ENCODE measurements around the gene LRP1-AS. TPM values are rescaled to one million over a fixed set of nuclear protein-coding genes. Genes with fewer than 3 reads are reported as not detected.

LRP1-AS gene
- total RNA-seq, 1 donor from 2014 or later, result not detected

DNA sequence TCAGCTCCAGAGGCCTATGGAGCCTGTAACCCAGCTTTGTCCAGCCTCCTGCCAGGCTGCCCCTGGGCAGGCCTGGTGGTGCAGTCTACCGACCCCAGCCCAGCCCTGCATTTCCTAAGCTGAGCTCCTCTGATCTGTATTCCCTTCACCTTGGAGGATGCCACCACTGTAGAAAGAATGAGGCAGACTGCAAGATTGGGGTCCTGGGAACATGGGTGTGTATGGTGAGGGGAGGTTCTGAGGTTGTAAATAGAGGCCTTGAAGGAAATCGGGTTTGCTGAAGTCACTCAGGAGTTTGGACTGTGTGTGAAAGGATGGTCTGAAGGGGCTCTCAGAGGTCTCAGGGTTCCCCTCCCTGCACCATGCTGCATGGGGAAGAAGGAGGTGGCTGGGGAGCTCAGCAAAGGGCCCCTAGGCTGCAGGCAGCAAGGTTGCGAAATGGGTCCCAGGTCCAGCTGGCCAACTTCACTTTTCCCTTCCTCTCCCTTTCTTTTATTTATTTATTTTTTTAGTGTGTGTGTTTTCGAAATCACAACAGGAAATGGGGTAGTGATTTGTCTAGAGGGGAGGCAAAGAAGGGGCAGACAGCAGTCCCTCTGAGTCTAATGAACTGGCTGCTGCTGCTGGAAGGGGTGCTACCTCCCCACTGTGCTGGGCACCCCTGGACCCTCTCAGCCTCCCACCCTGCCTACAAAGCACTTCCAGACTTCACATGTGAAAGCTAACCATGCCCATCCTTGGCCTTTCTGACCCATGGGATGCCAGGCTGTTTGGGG, 1.2 kb upstream of the LRP1-AS start:
- DNase-seq (ENCODE audit: low spot score), result no peak
- intact Hi-C loops (cut with DNase I), result no loop called here

- intact Hi-C loops (cut with DNase I), result no loop called here
- DNase-seq (ENCODE audit: low spot score), result no peak
These were observed 1.3 kb downstream of the LRP1-AS start for GRCh38 chr12:57146092-57146491.

DNA sequence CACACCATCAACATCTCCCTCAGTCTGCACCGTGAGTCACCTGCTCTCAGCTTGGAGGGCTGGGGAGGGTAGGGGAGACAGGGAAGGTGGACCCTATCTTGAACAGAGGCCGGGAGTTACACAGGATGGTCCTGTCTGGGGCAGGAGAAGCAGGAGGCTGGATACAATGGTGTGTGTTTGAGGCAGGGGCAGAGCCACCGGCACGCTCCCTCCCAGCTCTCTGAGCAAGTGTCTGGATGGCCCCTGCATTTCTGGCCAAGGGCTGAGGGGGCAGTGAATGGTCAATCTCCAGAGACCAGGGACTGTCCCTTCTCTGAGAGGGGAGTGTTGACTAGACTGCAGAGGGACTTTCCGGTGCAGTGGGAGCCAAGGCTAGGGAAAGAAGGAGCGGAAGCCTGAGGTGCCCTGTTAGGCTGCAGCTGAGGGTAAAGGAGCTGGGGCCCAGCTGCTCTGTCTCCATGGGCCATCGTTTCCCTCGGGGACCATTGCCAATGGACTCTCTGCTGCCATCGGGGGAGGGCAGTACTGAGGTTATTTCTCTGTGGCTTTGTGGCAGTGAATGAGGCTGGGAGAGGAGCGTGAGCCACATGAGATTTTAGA, 1.9 kb downstream of the LRP1-AS start:
- intact Hi-C loops (cut with DNase I), result no loop called here
- no peak for DNase-seq (ENCODE audit: low spot score)

DNA sequence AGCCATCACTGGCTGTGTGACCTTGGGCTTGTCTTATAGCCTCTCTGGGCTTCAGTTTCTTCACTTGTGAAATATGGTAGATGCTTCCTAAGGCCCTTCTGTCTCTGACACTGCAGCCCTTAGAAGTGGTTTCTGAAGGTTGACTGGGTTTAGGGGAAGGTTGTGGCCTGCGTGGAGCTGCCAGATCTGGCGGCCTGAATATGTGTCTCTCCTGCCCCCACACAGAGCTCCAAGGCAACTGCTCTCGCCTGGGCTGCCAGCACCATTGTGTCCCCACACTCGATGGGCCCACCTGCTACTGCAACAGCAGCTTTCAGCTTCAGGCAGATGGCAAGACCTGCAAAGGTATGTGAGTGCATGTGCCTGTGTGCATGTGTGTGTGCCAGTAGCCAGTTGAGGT, 4.0 kb downstream of the LRP1-AS start:
- intact Hi-C loops (cut with DNase I), result no loop called here
- DNase-seq (ENCODE audit: low spot score), result no peak

DNA sequence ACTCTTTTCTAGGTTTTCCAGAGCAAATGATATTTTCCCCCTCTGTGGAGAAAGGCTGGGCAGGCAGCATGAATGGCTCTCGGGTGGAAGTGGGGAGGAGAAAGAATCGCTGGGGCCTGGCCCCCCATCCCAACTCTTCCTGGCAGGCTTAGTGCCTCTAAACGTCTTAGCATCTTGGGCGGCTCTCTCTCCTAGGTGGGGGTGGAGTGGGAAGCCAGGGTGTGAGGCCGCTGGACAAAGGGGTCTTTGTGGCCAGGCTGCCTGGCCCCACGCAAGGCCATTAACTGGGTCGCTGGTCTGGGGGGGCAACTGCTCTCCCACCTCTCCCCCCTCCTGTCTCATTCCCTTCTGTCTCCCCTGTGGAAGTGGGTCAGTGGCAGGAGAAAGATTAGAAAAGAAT, 4.7 kb downstream of the LRP1-AS start:
- intact Hi-C loops (cut with DNase I), result no loop called here

DNA sequence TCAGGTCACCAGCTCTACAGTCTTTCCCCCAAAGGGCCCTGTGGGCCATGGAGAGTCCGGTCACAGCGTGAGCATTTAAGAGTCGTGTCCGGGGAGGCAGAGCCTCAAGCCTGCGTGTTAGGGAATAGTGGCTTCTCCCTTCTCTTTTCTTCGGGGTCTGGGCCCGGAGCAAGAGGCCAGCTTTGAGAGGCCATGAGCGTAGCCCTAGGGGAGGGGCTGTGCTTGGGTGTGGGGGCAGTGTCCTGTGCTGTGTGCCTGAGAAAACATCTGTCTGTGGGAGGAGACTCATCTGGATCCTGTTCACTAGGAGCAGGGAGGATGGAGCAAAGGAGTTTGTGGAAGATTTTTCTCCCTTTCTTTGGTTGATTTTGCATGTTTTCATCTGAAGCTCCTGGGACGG, 5.3 kb downstream of the LRP1-AS start:
- no peak for DNase-seq (ENCODE audit: low spot score)
- intact Hi-C loops (cut with DNase I), result no loop called here

More for the DNA sequence above, 4.7 kb downstream of the LRP1-AS start:
- no peak for DNase-seq (ENCODE audit: low spot score)

DNA sequence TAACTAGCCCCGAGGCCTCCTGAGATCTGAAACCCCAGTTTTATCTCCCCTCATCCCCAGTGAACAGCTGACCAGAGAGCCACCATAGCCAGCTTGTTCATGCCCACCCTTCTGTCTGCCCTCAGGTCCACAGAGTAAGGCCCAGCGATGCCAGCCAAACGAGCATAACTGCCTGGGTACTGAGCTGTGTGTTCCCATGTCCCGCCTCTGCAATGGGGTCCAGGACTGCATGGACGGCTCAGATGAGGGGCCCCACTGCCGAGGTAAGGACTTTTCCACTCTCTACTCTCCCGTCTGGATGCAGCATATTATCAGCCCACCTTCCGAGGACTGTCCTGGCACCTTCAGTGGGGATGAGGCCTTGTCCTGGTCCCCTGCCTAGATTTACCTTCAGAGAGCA, 6.2 kb downstream of the LRP1-AS start:
- DNase-seq (ENCODE audit: low spot score), result no peak
- intact Hi-C loops (cut with DNase I), result no loop called here

GRCh38 chr12:57139796-57140649, 7.4 kb downstream of the LRP1-AS start:
- DNase-seq (ENCODE audit: low spot score), result no peak
- intact Hi-C loops (cut with DNase I), result no loop called here

GRCh38 chr12:57138526-57139272, 8.7 kb downstream of the LRP1-AS start:
- intact Hi-C loops (cut with DNase I), result no loop called here

DNA sequence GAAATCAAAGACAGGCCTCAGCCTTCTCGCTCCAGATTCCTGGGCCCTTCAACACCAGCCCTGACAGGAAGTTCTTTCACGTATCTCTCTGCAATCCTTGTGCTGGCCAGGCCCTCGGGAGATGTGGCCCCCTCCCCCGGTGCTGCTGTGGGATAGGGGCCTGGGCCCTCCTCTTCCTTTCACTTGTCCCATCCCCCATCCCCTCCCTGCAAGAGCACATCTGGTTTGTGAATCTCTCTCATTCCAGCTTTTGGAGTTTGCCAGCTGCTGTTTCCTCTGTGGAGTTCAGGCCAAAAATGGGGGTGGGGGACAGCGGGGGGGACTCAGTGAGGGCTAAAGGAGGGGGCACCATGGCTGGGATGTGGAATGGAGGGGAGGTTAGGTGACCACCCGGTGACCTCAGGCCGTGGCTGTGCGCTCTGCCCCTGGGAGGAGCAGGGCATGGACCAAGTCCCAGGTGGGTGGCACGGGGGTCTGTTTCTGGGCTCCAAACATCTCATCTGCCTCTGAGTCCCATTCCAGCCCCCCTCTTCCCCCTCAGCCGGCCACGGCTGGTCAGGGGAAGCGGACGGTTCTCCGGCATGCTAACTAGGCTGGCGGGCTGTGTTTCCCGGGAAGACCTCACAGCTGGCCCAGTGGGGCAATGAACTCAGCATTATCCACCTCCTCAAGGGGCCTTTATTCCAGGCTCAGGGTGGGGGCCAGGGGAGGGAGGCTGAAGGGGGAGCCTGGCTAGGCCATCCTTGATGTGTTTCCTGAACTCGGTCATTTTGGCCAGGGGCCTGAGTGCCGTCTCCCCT, 11.7 kb downstream of the LRP1-AS start:
- DNase-seq (ENCODE audit: low spot score), result no peak
- intact Hi-C loops (cut with DNase I), result no loop called here

More at GRCh38 chr12:57138526-57139272, 8.7 kb downstream of the LRP1-AS start:
- DNase-seq (ENCODE audit: low spot score), result peak; percentile 83

GRCh38 chr12:57134949-57135348, 12.5 kb downstream of the LRP1-AS start:
- no peak for DNase-seq (ENCODE audit: low spot score)
- intact Hi-C loops (cut with DNase I), result no loop called here

GRCh38 chr12:57133916-57134315, 13.5 kb downstream of the LRP1-AS start:
- intact Hi-C loops (cut with DNase I), result no loop called here
- no peak for DNase-seq (ENCODE audit: low spot score)

DNA sequence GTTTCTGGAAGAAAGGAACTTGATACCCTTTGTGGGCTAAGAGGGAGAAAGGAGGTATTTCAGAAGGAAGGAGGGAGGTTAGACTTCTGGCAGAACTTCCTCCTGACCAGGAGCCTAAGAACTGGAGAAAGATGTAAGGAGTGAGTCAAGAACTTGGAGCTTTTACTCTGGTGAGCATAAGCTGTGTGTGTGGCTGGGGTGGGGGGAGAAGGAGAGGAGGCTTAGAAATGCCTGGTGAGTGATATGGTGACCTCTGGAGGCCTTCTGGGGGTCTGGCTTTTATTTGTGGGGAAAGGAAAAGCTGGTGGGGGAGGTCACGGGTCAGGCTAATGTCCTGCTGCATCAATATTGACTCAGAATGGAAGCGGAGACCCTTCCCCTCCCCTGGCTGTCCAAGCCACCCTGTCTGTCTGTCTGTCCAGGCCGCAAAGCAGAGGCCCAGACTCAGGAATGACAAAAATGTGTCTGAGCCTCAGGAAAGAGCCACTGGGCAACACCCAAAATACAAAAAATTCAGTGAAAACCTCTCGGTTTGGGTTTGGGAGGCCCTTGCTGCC, 14.3 kb downstream of the LRP1-AS start:
- no peak for DNase-seq (ENCODE audit: low spot score)
- intact Hi-C loops (cut with DNase I), result no loop called here

- no peak for DNase-seq (ENCODE audit: low spot score)
- intact Hi-C loops (cut with DNase I), result no loop called here
These were observed 15.3 kb downstream of the LRP1-AS start for GRCh38 chr12:57131896-57132744.

DNA sequence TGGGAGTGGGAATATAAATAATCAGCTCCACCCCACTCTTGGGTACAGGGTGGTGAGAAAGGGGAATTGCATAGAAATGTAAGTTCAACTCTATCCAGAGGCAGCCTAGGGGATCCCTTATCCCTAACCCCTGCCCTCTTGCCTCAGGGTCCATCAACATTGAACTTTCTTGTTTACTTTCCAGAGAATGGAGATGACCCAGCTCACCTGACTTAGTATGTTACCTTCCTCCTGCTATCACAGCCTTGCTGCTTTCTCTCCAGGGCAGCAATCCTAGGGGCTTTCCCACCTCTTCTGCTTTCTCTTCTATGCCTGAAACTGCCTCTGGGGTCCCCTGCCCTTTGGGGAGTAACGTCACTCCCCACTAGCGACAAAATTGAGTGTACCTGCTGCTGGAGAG, 16.5 kb downstream of the LRP1-AS start:
- intact Hi-C loops (cut with DNase I), result no loop called here
- no peak for DNase-seq (ENCODE audit: low spot score)

- intact Hi-C loops (cut with DNase I), result no loop called here
- DNase-seq (ENCODE audit: low spot score), result no peak
These were observed 17.5 kb downstream of the LRP1-AS start for GRCh38 chr12:57129889-57130288.

DNA sequence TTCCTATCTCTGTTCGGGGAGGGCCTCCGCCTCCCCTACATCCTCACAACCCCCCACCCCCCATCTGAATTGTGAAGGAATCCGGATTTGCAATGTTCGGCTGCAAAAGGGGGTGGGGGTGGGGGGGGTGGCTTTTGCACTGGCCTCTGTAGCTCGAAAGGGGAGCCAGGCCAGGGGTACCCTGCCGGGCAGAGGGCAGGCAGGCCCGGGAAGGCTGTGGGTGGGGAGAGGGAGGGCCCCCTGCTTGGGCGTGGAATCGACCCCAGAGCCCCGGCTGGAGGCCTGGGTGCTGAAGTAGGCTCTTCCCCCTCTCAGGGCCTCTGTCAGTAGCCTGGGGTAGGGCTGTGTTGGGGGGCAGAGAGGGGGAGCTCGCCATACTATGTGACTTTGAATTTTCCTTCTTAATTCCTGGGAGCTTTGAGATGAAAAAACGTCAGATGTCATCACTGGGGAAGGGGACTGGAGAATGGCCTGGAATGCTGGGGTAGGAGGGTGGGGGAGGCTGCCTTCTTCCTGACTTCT, 18.0 kb downstream of the LRP1-AS start:
- intact Hi-C loops (cut with DNase I), result no loop called here
- no peak for DNase-seq (ENCODE audit: low spot score)
